ENCODE results near the gene CETN3.
"Not testable (repeated sequence)": the region's sequence is repeated elsewhere in the genome, so short reads cannot be mapped to it uniquely, and the experiment has no call there.

CETN3 gene

GRCh38 chr5:90399251-90399650 is 10.3 kb downstream of the CETN3 start:
- FAIRE-seq (no peak), DNase-seq (ENCODE audit: insufficient read length, low spot score) (no peak)
- no peak for TF ChIP-seq POLR2A (IDR thresholded peaks at IDR 0.05; ENCODE audit: low read depth, low read length)

DNA sequence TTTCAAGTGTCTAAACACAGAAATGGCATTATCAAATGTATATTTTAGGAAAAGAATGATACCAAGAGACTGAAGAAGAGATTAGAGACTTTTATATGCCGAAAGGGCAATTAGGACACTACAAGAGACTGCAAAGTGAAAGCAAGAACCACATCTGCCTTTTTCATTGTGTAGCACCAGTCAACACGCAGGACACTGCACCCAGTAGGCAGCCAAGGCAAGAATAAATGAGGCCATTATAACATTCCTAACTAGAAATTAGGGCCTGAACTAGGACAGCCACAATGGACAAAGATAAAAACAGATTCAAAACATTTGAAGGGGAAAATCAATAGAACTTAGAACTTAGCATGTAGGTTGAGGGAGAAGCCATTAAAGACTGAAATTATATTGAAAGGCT is 10.8 kb downstream of the CETN3 start:
- no peak for TF ChIP-seq POLR2A (IDR thresholded peaks at IDR 0.05; ENCODE audit: low read depth, low read length)
- DNase-seq (ENCODE audit: insufficient read length, low spot score) (no peak), FAIRE-seq (no peak)

GRCh38 chr5:90395005-90395404 is 14.6 kb downstream of the CETN3 start:
- TF ChIP-seq POLR2A (IDR thresholded peaks at IDR 0.05; ENCODE audit: low read depth, low read length) = no peak
- DNase-seq (ENCODE audit: insufficient read length, low spot score) (no peak), FAIRE-seq (no peak)

DNA sequence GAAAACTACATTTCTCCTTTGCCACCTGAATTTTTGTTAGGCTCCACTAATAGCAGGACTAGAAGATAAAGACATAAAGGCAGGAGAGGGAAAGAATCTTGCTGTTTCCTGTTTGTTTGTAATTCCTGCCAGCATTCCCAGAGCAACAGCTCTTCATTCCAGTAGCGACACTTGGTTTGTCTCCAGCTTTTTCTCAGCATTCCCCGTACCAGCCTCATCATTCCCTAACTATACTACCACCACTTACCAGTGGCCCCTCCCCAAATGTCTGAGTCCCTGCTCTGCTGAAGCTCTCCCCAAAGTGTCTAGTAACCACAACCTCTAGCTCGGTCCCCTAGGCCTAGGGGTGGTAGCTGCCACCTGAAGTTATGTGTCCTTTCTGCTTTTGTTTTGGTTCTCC is 18.6 kb downstream of the CETN3 start:
- no peak for FAIRE-seq
- TF ChIP-seq POLR2A (IDR thresholded peaks at IDR 0.05; ENCODE audit: low read depth, low read length) = no peak

DNA sequence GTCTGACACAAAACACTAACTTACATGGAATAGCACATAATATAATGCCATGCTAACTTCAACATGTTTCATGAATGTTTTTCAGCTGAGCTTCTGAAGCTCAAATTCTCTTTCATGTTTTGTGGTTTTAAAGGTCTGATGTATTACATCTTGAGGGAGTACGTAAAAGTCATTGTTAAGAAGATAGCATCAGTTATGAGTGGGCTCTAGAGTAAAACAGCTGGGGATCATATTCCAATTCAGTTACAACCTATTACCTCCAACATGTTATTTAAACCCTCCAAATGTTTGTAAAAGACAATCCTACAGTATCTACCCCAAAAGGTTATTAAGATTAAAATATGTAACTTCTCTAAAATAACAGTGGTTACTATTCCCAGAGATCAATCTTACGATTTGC is 19.2 kb downstream of the CETN3 start:
- no peak for DNase-seq (ENCODE audit: insufficient read length, low spot score)
- no peak for TF ChIP-seq POLR2A (IDR thresholded peaks at IDR 0.05; ENCODE audit: low read depth, low read length)
- FAIRE-seq = no peak

More for the DNA sequence above, 18.6 kb downstream of the CETN3 start:
- no peak for DNase-seq (ENCODE audit: insufficient read length, low spot score)

DNA sequence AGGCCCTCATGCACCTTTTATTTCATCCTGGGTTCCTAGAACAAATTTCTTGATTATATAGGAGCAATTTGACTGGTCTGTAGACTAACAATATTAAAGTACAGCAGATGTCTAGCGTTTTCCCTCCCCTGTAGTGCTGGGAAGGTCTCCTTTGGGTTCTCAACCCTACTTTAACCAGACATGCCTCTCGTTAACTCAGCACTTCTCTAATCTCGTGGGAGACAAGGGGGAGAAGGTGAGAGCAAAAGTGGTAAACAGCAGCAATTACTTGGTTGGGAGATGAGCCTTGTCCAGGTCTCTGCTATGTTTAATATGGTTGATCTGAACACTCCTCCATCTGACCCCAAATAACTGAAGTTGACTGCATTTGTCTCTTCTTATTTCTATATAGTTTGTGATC is 22.0 kb downstream of the CETN3 start:
- no peak for FAIRE-seq
- no peak for DNase-seq (ENCODE audit: insufficient read length, low spot score)
- no peak for TF ChIP-seq POLR2A (IDR thresholded peaks at IDR 0.05; ENCODE audit: low read depth, low read length)

GRCh38 chr5:90386099-90386710 is 23.4 kb downstream of the CETN3 start:
- DNase-seq (ENCODE audit: insufficient read length, low spot score) (no peak), FAIRE-seq (no peak)
- TF ChIP-seq POLR2A (IDR thresholded peaks at IDR 0.05; ENCODE audit: low read depth, low read length) = no peak

DNA sequence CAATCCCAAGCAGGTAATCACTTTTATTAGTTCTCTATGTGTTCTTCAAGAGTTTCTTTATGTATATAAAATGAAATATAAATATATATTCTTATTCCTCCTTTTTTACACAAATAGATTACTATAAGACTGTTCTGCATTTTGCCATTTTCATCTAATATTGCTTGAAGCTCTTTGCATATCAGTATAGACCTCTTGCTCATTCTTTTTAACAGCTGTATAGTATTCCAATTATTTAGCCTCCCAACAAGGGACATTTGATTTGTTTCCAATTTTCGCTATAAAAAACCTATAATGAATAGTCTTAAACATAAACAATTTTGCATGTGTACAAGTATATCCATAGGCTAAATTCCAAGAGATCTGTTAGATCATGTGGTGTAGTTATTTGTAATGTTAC is 25.2 kb downstream of the CETN3 start:
- DNase-seq (ENCODE audit: insufficient read length, low spot score) (no peak), FAIRE-seq (no peak)

DNA sequence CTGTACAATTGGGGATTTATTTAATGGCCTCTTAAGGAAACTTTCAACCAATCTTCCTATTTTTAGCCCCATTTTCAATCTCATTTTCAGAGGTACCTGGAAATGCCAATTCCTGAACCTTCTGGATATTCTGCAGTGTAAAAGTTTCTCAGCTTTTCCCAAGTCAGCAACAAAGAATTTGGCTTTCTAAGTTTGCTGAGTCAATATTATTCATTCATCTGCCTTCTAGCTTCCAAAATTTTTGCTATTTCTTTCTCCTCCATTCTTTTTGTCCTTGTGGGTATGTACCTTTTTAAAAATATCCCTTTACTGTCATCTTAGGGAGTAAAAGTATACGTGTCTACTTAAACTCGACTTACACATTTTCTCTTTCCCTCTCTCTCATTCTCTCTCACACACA is 25.7 kb downstream of the CETN3 start:
- DNase-seq (ENCODE audit: insufficient read length, low spot score) (no peak), FAIRE-seq (no peak)
- TF ChIP-seq POLR2A (IDR thresholded peaks at IDR 0.05; ENCODE audit: low read depth, low read length) = no peak

More for the DNA sequence above, 25.2 kb downstream of the CETN3 start:
- TF ChIP-seq POLR2A (IDR thresholded peaks at IDR 0.05; ENCODE audit: low read depth, low read length) = no peak

DNA sequence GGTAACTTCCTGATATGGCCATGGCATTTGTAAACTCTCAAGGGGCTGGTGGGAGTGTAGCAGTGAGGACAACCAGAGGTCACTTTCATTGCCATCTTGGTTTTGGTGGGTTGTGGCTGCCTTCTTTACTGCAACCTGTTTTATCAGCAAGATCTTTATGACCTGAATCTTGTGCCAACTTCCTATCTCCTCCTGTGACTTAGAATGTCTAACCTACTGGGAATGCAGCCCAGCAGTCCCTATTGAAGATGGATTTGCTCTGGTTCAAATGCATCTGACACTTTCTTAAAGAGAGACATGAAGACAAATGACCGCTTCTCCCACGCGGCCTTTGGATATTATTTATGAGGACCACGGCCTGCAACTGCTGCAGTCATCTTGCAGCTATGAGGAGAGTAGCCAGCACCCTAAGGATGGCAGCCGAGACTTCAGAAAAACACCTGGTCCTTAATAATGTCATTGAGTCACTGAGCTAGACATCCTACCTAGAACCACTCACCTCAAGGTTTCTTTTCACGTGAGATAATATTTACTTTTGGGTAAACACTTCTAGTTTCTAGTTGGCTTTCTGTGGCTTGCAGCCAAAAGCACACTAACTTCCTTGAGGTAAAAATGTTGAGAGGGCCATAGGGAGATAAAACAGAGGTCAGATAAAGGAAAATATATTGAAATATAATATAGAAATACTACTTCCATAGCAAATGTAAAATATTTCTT is 28.2 kb downstream of the CETN3 start:
- DNase-seq (ENCODE audit: insufficient read length, low spot score) (no peak), FAIRE-seq (no peak)

GRCh38 chr5:90379652-90380051 is 29.9 kb downstream of the CETN3 start:
- DNase-seq (ENCODE audit: insufficient read length, low spot score) = no peak
- FAIRE-seq = no peak
- TF ChIP-seq POLR2A (IDR thresholded peaks at IDR 0.05; ENCODE audit: low read depth, low read length) = no peak

More for the DNA sequence above, 28.2 kb downstream of the CETN3 start:
- no peak for TF ChIP-seq POLR2A (IDR thresholded peaks at IDR 0.05; ENCODE audit: low read depth, low read length)

GRCh38 chr5:90378752-90379151 is 30.8 kb downstream of the CETN3 start:
- FAIRE-seq = no peak
- TF ChIP-seq POLR2A (IDR thresholded peaks at IDR 0.05; ENCODE audit: low read depth, low read length) = no peak
- DNase-seq (ENCODE audit: insufficient read length, low spot score) = no peak

GRCh38 chr5:90371269-90371668 is 38.3 kb downstream of the CETN3 start:
- not testable (repeated sequence) for FAIRE-seq; DNase-seq (ENCODE audit: insufficient read length, low spot score)

GRCh38 chr5:90368454-90369246 is 40.9 kb downstream of the CETN3 start:
- TF ChIP-seq POLR2A (IDR thresholded peaks at IDR 0.05; ENCODE audit: low read depth, low read length) = no peak
- FAIRE-seq (no peak), DNase-seq (ENCODE audit: insufficient read length, low spot score) (no peak)
